HG03060 (cell line): ENCODE results near the gene CHRNB2.

ENCODE experiments used
- ATAC-seq: cut with Tn5 transposase; IDR thresholded peaks from one replicate; pipeline ENCODE4 v1.9.1; 2021; ENCODE audit warnings: low read depth, moderate number of reproducible peaks; ENCODE audit not compliant: unreplicated experiment

CHRNB2 gene

GRCh38 chr1:154577346-154578057 is 9.9 kb downstream of the CHRNB2 start:
- ATAC-seq = no peak

- no peak for ATAC-seq
Measured at GRCh38 chr1:154578058-154578418, 10.5 kb downstream of the CHRNB2 start.

- no peak for ATAC-seq
Measured at GRCh38 chr1:154579374-154579773, 11.8 kb downstream of the CHRNB2 start.

- no peak for ATAC-seq
Measured at GRCh38 chr1:154581766-154582165, 14.2 kb downstream of the CHRNB2 start.

- no peak for ATAC-seq
Measured at GRCh38 chr1:154582885-154583284, 15.3 kb downstream of the CHRNB2 start.

- ATAC-seq = no peak
Measured at GRCh38 chr1:154583773-154584172, 16.2 kb downstream of the CHRNB2 start.

- no peak for ATAC-seq
Measured at GRCh38 chr1:154584267-154584994, 16.9 kb downstream of the CHRNB2 start.

GRCh38 chr1:154586231-154586630 is 18.7 kb downstream of the CHRNB2 start:
- ATAC-seq = no peak

- ATAC-seq = no peak
Measured at GRCh38 chr1:154586641-154587040, 19.1 kb downstream of the CHRNB2 start.

GRCh38 chr1:154589780-154590179 is 22.2 kb downstream of the CHRNB2 start:
- ATAC-seq = no peak

GRCh38 chr1:154590756-154591155 is 23.2 kb downstream of the CHRNB2 start:
- ATAC-seq = no peak

- ATAC-seq = no peak
Measured at GRCh38 chr1:154591206-154591605, 23.6 kb downstream of the CHRNB2 start.

GRCh38 chr1:154593390-154593789 is 25.8 kb downstream of the CHRNB2 start:
- ATAC-seq = no peak

GRCh38 chr1:154594811-154595210 is 27.2 kb downstream of the CHRNB2 start:
- no peak for ATAC-seq

GRCh38 chr1:154595621-154596020 is 28.0 kb downstream of the CHRNB2 start:
- ATAC-seq = no peak

- no peak for ATAC-seq
Measured at GRCh38 chr1:154598871-154599635, 31.5 kb downstream of the CHRNB2 start.

- no peak for ATAC-seq
Measured at GRCh38 chr1:154599658-154600057, 32.1 kb downstream of the CHRNB2 start.

- ATAC-seq = no peak
Measured at GRCh38 chr1:154603317-154603716, 35.7 kb downstream of the CHRNB2 start.

- no peak for ATAC-seq
Measured at GRCh38 chr1:154605534-154605933, 38.0 kb downstream of the CHRNB2 start.

- no peak for ATAC-seq
Measured at GRCh38 chr1:154607106-154607608, 39.6 kb downstream of the CHRNB2 start.
